Gastrocnemius medialis (tissue), 4 donors: ENCODE results near the gene ABCD4.

Experiments
- POLR2A ChIP-seq, 2 donors: fragments of 450-650 bp; IDR thresholded peaks; one replicate each; pipeline ENCODE4 v1.6.1; 2017; ENCODE audit warnings: antibody characterized with exemption in 2 of 2, mild to moderate bottlenecking in 2 of 2, moderate library complexity in 2 of 2
- TF ChIP-seq, protein P1 (sequence below), 5 experiments: fragments of 450-650 bp in 3 of 5; fragments of 200-600 bp in 2 of 5; sonication (generic) in 2 of 5; IDR thresholded peaks in 4 of 5; conservative IDR thresholded peaks in 1 of 5; 1 replicate in 4 of 5; 2 replicates in 1 of 5; pipeline ENCODE4 v1.5.1; 2016 to 2019; ENCODE audit warnings: antibody characterized with exemption in 5 of 5, mild to moderate bottlenecking in 3 of 5, moderate library complexity in 3 of 5

DNA sequence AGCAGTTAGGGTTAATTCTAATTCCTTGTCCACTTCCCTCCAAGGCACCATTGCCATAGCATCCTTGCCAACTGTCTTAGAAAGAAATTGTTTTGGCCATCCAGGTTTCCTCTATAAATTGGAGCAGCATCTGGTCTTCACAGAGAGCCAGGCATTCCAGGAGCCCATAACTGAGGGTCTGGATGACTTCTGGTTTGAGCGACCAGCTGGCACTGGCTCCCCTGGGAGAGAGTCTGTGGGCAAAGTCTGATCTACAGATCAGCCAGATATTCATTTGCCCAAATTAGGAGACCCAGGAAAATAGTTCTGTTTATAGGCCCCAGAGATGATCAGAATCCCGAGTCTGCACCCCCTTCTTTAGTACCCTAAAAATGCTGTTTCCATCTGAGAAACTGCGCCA, 47.5 kb downstream of the ABCD4 start:
- TF ChIP-seq, protein P1, sequence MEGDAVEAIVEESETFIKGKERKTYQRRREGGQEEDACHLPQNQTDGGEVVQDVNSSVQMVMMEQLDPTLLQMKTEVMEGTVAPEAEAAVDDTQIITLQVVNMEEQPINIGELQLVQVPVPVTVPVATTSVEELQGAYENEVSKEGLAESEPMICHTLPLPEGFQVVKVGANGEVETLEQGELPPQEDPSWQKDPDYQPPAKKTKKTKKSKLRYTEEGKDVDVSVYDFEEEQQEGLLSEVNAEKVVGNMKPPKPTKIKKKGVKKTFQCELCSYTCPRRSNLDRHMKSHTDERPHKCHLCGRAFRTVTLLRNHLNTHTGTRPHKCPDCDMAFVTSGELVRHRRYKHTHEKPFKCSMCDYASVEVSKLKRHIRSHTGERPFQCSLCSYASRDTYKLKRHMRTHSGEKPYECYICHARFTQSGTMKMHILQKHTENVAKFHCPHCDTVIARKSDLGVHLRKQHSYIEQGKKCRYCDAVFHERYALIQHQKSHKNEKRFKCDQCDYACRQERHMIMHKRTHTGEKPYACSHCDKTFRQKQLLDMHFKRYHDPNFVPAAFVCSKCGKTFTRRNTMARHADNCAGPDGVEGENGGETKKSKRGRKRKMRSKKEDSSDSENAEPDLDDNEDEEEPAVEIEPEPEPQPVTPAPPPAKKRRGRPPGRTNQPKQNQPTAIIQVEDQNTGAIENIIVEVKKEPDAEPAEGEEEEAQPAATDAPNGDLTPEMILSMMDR (IDR thresholded peaks at IDR 0.05 in 4 of 5, conservative IDR thresholded peaks at IDR 0.05 in 1 of 5), result no peak
- no peak for TF ChIP-seq POLR2A (IDR thresholded peaks at IDR 0.05)
